Caco-2 (cell line): Measurements from ENCODE around the gene KCNK3. TPM values are rescaled to one million over a fixed set of nuclear protein-coding genes. Genes with fewer than 3 reads are reported as not detected.

Experiments used
- BruUV-seq: library from RNA; stranded (reverse); fragments of 400-500 nt; replicated peaks from 2 replicates; lab custom pipeline; 2021; lab: Mats Ljungman, UMichigan
- CTCF ChIA-PET: fragments of 300-600 bp; sonication (Branson Sonifier 250); formaldehyde crosslinking; loops from one replicate; lab custom pipeline; 2022; ENCODE audit warnings: antibody characterized with exemption; lab: Charles Lee
- POLR2A ChIA-PET: fragments of 300-600 bp; sonication (Branson Sonifier 250); formaldehyde crosslinking; loops from one replicate; lab custom pipeline; 2022; ENCODE audit warnings: antibody characterized with exemption; lab: Charles Lee
- DNase-seq, 2 experiments: peaks; one replicate each; pipeline versions ENCODE4 v3.0.0 to v3.0.0-alpha.2; 2020 to 2022
- H3K27me3 ChIP-seq: replicated peaks from 2 replicates; pipeline ENCODE4 v1.6.0; 2011; ENCODE audit warnings: low read length; ENCODE audit not compliant: control insufficient read depth, insufficient read depth
- H3K36me3 ChIP-seq: 2 replicates; pipeline ENCODE4 v1.5.1; 2011; ENCODE audit warnings: low read length; ENCODE audit not compliant: control insufficient read depth, insufficient read depth
- H3K4me1 ChIP-seq: fragments of 250-450 bp; sonication (Bioruptor Pico); 2 replicates; pipeline ENCODE4 v1.5.1; 2020; ENCODE audit warnings: mild to moderate bottlenecking
- H3K4me3 ChIP-seq: 2 replicates; pipeline ENCODE4 v1.5.1; 2011; ENCODE audit warnings: low read depth, mild to moderate bottlenecking, control low read depth, low read length
- H3K9me3 ChIP-seq: fragments of 250-450 bp; sonication (Bioruptor Pico); 2 replicates; pipeline ENCODE4 v1.5.1; 2020; ENCODE audit warnings: mild to moderate bottlenecking, moderate library complexity
- H3K27ac Mint-ChIP-seq: one replicate; pipeline ENCODE4 v1.8.0; 2022; ENCODE audit warnings: mixed read lengths; ENCODE audit not compliant: unreplicated experiment
- H3K27me3 Mint-ChIP-seq: one replicate; pipeline ENCODE4 v1.8.0; 2022; ENCODE audit warnings: mixed read lengths; ENCODE audit not compliant: insufficient read depth, unreplicated experiment
- H3K36me3 Mint-ChIP-seq: one replicate; pipeline ENCODE4 v1.8.0; 2022; ENCODE audit warnings: mild to moderate bottlenecking, mixed read lengths; ENCODE audit not compliant: insufficient read depth, unreplicated experiment
- H3K4me1 Mint-ChIP-seq: one replicate; pipeline ENCODE4 v1.8.0; 2022; ENCODE audit warnings: low read depth, mixed read lengths; ENCODE audit not compliant: unreplicated experiment
- H3K4me3 Mint-ChIP-seq: one replicate; pipeline ENCODE4 v1.8.0; 2022; ENCODE audit warnings: mild to moderate bottlenecking, moderate library complexity, mixed read lengths; ENCODE audit not compliant: unreplicated experiment
- H3K9me3 Mint-ChIP-seq: one replicate; pipeline ENCODE4 v1.8.0; 2022; ENCODE audit warnings: mixed read lengths; ENCODE audit not compliant: unreplicated experiment
- intact Hi-C: fragments of 100-400 bp; cut with micrococcal nuclease; formaldehyde crosslinking; loops from one replicate; pipeline ENCODE4 v1.10.0; 2022; ENCODE audit not compliant: unreplicated experiment
- total RNA-seq: library from RNA; stranded (reverse); gene quantifications from 2 replicates; pipeline ENCODE4 v1.2.3, GENCODE V29; 2022
- TF ChIP-seq, protein P1 (sequence below), 2 experiments: fragments of 200-600 bp in 1 of 2; IDR thresholded peaks; 1 replicate in 1 of 2; 2 replicates in 1 of 2; pipeline versions ENCODE4 v1.5.1 to v1.8.0; 2011 to 2022; ENCODE audit warnings: antibody characterized with exemption in 1 of 2, control low read depth in 1 of 2, inconsistent platforms in 1 of 2, low read depth in 1 of 2, low read length in 1 of 2, mild to moderate bottlenecking in 1 of 2, moderate library complexity in 1 of 2; ENCODE audit not compliant: insufficient read depth in 1 of 2, severe bottlenecking in 1 of 2, unreplicated experiment in 1 of 2

Gene KCNK3
- total RNA-seq, 1 experiment from 2014 or later, result 0.36 TPM

DNA sequence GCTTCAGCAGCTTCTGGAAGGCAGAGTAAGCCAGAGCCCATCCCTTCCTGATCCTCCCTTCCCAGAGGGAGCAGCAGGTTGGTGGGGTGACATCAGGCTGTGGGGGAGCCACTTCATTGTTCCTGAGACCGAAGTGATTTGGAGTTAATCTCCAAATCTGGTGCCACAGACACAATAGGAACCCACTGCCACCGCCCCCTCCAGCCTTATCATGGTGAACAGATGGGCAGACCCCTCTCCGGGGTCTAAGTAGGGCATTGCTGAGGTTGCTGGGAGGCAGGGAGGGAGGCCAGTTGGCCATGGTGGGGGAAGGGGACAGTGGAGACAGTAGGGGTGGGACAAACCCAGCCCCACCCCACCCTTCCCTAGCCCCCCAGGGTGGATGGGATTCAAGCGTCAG lies 46.0 kb downstream of the KCNK3 start:
- ChIA-PET POLR2A (no interaction called here), CTCF (no interaction called here)
- TF ChIP-seq, protein P1, sequence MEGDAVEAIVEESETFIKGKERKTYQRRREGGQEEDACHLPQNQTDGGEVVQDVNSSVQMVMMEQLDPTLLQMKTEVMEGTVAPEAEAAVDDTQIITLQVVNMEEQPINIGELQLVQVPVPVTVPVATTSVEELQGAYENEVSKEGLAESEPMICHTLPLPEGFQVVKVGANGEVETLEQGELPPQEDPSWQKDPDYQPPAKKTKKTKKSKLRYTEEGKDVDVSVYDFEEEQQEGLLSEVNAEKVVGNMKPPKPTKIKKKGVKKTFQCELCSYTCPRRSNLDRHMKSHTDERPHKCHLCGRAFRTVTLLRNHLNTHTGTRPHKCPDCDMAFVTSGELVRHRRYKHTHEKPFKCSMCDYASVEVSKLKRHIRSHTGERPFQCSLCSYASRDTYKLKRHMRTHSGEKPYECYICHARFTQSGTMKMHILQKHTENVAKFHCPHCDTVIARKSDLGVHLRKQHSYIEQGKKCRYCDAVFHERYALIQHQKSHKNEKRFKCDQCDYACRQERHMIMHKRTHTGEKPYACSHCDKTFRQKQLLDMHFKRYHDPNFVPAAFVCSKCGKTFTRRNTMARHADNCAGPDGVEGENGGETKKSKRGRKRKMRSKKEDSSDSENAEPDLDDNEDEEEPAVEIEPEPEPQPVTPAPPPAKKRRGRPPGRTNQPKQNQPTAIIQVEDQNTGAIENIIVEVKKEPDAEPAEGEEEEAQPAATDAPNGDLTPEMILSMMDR (IDR thresholded peaks at IDR 0.05; ENCODE audit: insufficient read depth in 1 of 2, low read depth in 1 of 2, low read length in 1 of 2, severe bottlenecking in 1 of 2, unreplicated experiment in 1 of 2), result no peak
- H3K27me3 ChIP-seq, result no peaks in the 10 kb centered on the region
- H3K27ac Mint-ChIP-seq, result no peak overlapping the region
- H3K36me3 ChIP-seq, result no peaks in the 10 kb centered on the region
- no peaks in the 10 kb centered on the region for H3K4me1 Mint-ChIP-seq
- no peaks in the 10 kb centered on the region for H3K9me3 Mint-ChIP-seq
- H3K4me1 ChIP-seq, result no peaks in the 10 kb centered on the region
- intact Hi-C loops, result no loop called here
- no peaks in the 10 kb centered on the region for H3K9me3 ChIP-seq
- no TSS peak for BruUV-seq
- DNase-seq, result no peak
- no peaks in the 10 kb centered on the region for H3K36me3 Mint-ChIP-seq
- H3K4me3 ChIP-seq, result no peak overlapping the region
- no peak overlapping the region for H3K4me3 Mint-ChIP-seq
- H3K27me3 Mint-ChIP-seq, result peaks cover under 1% of the 10 kb centered on the region

DNA sequence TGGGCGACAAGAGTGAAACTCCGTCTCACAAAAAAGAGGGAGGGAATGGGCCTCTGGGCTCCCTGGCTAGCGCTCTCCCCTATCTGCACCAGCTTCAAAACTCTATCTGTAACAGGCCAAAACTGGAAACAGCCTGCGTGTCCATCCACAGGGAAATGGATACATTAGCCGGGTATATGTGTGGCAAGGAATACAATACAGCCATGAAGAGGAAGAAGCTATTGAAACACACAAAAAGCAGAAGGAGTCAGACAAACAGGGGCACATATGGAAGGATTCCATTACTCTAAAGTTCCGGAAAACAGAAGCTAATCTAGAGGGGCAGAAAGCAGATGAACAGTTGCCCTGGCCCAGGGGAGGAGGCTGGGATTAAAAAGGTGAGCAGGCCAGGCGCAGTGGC lies 47.0 kb downstream of the KCNK3 start:
- ChIA-PET POLR2A (no interaction called here), CTCF (interaction anchor here (0.5 kb wide), 1 partner anchor 12 kb away, joined by 3 read pairs; no protein-coding TSS in a partner anchor)
- BruUV-seq, result no TSS peak

DNA sequence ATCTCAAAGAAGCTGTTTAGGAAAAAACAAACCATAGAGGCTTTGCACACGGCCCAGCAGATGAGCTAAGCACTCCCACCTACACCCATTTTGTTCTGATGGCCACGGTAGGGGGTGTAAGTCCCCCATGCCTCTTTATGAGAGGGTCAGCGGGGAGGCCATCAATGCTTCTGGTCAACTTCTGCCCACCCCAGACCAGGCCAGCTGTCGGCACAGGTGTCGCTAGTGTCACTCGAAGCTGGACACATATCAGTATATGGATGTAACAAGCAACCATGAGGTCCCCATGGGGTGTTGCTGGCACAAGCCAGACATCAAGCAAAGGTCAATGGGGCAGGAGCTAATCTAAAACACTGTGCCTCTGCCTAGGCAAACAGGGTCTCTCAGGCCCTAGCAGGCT lies 47.8 kb downstream of the KCNK3 start:
- CTCF ChIA-PET, result no interaction called here
- BruUV-seq, result no TSS peak
- Mint-ChIP-seq H3K36me3 (no peaks in the 10 kb centered on the region), H3K9me3 (no peaks in the 10 kb centered on the region), H3K4me1 (no peaks in the 10 kb centered on the region), H3K27me3 (no peaks in the 10 kb centered on the region), H3K27ac (no peak overlapping the region), H3K4me3 (no peak overlapping the region)
- Histone ChIP-seq H3K9me3 (no peaks in the 10 kb centered on the region), H3K27me3 (no peaks in the 10 kb centered on the region), H3K36me3 (no peaks in the 10 kb centered on the region), H3K4me3 (no peak overlapping the region), H3K4me1 (peaks cover under 1% of the 10 kb centered on the region; the same call in 1 of the 2 replicates)
- POLR2A ChIA-PET, result no interaction called here
- intact Hi-C loops, result no loop called here
- TF ChIP-seq, protein P1 (IDR thresholded peaks at IDR 0.05; ENCODE audit: insufficient read depth in 1 of 2, low read depth in 1 of 2, low read length in 1 of 2, severe bottlenecking in 1 of 2, unreplicated experiment in 1 of 2), result no peak
- DNase-seq, result no peak

More for the DNA sequence above, 47.0 kb downstream of the KCNK3 start:
- Mint-ChIP-seq H3K9me3 (no peaks in the 10 kb centered on the region), H3K36me3 (no peaks in the 10 kb centered on the region), H3K27ac (no peak overlapping the region), H3K27me3 (no peaks in the 10 kb centered on the region), H3K4me3 (no peak overlapping the region), H3K4me1 (no peaks in the 10 kb centered on the region)
- H3K4me3 ChIP-seq, result no peak overlapping the region
- no peaks in the 10 kb centered on the region for H3K36me3 ChIP-seq
- H3K27me3 ChIP-seq, result no peaks in the 10 kb centered on the region
- H3K9me3 ChIP-seq, result no peaks in the 10 kb centered on the region
- intact Hi-C loops, result no loop called here
- no peak for DNase-seq
- TF ChIP-seq, protein P1 (IDR thresholded peaks at IDR 0.05; ENCODE audit: insufficient read depth in 1 of 2, low read depth in 1 of 2, low read length in 1 of 2, severe bottlenecking in 1 of 2, unreplicated experiment in 1 of 2), result no peak
- H3K4me1 ChIP-seq, result no peaks in the 10 kb centered on the region
